ENCODE measurements around the gene CACNA1C.

Gene CACNA1C

DNA sequence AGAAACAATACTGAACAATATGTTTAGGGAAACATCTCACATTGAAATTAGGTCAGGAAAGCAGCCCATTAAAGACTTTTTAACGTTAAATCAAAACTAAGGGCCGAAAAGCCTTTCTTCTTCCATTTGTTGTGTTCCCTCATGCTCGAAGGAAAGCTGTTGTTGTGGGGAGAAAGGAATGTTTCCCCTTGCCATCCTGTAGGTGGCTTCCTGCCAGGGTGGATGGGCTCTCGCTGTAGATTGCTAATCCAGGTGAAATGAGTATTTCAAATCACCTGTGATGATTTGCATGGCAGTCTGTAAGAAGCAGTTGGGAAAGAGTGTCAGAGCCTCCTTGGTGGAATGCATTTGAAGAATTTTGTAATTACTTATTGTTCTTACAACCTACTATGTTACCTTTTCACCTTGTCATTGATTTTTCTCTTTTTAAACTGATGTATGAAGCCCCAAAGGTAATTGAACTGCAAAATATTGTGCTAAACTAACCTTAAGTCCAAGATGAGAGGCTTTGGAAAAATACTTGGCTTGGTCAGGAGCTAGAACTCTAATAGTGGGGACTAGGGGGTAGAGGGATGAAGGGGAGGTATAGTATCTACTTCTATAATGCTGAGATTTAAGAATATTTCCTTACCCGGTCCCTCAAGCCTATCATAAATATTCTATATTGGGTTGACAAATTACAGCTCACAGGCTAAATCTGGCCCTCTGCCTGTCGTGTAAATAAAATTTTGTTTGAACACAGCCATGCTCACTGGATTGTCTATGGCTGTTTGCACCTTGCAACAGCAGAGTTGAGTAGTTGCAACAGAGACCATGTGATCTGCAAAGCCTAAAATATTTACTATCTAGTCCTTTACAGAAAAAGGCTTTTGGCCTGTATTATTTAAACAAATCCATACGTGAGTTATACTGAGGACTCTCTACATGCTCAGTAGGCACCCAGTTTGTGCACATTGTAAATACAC lies 40.9 kb upstream of the CACNA1C start:
- POLR2A ChIA-PET (ENCODE audit: low non-redundant PET): no interaction called here
- no peak for DNase-seq (ENCODE audit: low spot score)
- H3K27ac ChIP-seq: no peak overlapping the region
- TF ChIP-seq, protein P1, sequence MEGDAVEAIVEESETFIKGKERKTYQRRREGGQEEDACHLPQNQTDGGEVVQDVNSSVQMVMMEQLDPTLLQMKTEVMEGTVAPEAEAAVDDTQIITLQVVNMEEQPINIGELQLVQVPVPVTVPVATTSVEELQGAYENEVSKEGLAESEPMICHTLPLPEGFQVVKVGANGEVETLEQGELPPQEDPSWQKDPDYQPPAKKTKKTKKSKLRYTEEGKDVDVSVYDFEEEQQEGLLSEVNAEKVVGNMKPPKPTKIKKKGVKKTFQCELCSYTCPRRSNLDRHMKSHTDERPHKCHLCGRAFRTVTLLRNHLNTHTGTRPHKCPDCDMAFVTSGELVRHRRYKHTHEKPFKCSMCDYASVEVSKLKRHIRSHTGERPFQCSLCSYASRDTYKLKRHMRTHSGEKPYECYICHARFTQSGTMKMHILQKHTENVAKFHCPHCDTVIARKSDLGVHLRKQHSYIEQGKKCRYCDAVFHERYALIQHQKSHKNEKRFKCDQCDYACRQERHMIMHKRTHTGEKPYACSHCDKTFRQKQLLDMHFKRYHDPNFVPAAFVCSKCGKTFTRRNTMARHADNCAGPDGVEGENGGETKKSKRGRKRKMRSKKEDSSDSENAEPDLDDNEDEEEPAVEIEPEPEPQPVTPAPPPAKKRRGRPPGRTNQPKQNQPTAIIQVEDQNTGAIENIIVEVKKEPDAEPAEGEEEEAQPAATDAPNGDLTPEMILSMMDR (conservative IDR thresholded peaks at IDR 0.05; ENCODE audit: low read depth): no peak
- CTCF ChIA-PET: interaction anchor here (0.5 kb wide), 1 partner anchor 23 kb away, joined by 3 read pairs; no protein-coding TSS in a partner anchor

GRCh38 chr12:2013086-2013485 lies 39.7 kb upstream of the CACNA1C start:
- TF ChIP-seq, protein P1 (conservative IDR thresholded peaks at IDR 0.05; ENCODE audit: low read depth): no peak
- no peak overlapping the region for H3K27ac ChIP-seq
- ChIA-PET POLR2A (ENCODE audit: low non-redundant PET) (no interaction called here), CTCF (interaction anchor here (0.6 kb wide), 1 partner anchor 17 kb away, joined by 4 read pairs; no protein-coding TSS in a partner anchor)
- DNase-seq (ENCODE audit: low spot score): no peak

DNA sequence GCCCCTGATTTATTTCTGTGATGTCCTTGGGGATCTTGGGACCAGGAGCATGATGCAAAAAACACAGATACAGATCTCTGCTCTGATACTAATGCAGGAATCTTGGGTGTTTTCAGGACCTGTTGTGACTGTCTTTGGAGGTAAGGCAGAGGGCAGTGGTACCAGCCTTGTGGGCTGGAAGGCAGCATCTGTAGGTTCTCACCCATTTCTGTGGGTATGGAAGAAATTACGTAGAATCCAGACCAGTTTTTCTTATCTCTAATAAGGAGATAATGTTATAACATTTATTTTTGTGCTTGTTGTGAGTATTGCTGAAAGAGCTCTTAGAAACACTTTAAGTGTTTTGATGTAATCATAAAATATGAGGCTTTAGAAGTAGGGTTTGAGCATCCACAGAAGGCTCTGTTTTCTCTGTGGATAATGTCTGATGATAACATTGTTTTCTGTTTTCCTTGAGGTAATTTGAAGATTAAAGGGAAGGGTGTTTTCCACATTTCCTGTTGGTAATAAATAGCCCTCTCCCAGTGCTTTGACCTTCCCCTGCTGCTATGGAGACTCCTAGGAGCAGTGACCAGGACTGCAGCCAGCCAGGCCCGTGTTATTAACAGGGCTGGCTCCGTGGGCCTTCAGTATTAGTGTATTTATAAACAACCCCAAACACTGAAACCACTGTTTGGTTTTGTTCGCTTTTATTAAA lies 39.1 kb upstream of the CACNA1C start:
- POLR2A ChIA-PET (ENCODE audit: low non-redundant PET): no interaction called here
- CTCF ChIA-PET: interaction anchor here (0.6 kb wide), 1 partner anchor 17 kb away, joined by 4 read pairs; no protein-coding TSS in a partner anchor

DNA sequence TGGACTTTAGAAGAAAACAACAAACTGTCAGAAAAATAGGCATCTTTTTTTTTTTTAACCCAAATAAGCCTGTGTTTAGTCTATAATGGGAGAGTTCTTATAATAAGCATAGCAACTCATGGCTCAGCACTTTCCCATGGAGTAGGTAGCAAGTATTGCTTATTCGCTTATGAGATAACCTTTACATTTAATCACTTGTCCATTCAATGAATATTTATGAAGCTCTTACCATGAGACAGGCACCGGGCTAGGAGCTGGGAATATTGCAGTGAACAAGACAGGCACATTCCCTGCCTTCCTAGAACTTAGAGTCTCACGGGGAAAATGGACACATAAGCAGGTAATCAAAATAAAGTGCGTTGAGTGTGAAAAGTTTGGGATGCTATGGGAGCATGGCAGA lies 38.6 kb upstream of the CACNA1C start:
- TF ChIP-seq, protein P1 (conservative IDR thresholded peaks at IDR 0.05; ENCODE audit: low read depth): no peak
- no peak for DNase-seq (ENCODE audit: low spot score)
- H3K27ac ChIP-seq: no peak overlapping the region
- POLR2A ChIA-PET (ENCODE audit: low non-redundant PET): no interaction called here
- CTCF ChIA-PET: no interaction called here

More for the DNA sequence above, 39.1 kb upstream of the CACNA1C start:
- DNase-seq (ENCODE audit: low spot score): no peak
- H3K27ac ChIP-seq: no peak overlapping the region
- TF ChIP-seq, protein P1 (conservative IDR thresholded peaks at IDR 0.05; ENCODE audit: low read depth): no peak

- ChIA-PET POLR2A (ENCODE audit: low non-redundant PET) (interaction anchor here (0.5 kb wide), 1 partner anchor 9 kb away, joined by 3 read pairs; no protein-coding TSS in a partner anchor), CTCF (no interaction called here)
- H3K27ac ChIP-seq: no peak overlapping the region
- TF ChIP-seq, protein P1 (conservative IDR thresholded peaks at IDR 0.05; ENCODE audit: low read depth): no peak
- DNase-seq (ENCODE audit: low spot score): no peak
Measured at GRCh38 chr12:2016862-2017545, 35.8 kb upstream of the CACNA1C start.

All from RWPE1 (cell line).